ENCODE measurements around the gene MYO6.

MYO6 gene

DNA sequence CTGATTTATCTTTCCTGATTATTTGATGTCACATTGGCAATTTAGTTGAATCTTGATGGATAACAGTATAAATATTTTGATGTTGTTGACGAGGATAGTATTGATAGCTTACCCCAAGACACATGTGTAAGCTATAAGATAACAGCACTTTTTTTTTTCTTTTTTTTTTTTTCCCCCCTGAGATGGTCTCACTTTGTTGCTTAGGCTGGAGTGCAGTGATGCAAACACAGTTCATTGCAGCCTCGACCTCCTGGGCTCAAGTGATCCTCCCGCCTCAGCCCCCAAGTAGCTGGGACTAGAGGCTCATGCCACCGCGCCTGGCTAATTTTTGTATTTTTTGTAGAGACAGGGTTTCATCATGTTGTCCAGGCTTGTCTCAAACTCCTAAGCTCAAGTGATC, 21.8 kb downstream of the MYO6 start:
- DNase-seq: no peak

DNA sequence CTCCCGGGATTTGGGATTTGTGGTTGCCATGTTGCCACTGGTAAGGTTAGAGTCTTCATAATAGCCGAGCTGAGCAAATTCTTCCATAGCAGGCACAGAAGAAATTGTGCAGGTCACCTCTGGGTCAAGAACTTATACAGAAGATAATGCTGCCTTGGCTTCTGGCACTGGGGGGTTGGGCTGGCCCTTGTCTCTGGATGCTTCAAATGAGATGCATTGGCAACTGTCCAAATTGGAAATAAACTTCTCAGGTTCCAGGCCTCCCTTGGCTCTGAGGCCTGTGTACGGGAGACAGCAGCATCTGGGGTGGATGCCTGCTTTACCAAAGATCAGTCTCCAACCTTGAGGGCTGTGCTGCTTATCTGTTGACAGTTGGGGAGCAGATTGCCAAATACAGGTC, 26.2 kb downstream of the MYO6 start:
- no peak for DNase-seq

DNA sequence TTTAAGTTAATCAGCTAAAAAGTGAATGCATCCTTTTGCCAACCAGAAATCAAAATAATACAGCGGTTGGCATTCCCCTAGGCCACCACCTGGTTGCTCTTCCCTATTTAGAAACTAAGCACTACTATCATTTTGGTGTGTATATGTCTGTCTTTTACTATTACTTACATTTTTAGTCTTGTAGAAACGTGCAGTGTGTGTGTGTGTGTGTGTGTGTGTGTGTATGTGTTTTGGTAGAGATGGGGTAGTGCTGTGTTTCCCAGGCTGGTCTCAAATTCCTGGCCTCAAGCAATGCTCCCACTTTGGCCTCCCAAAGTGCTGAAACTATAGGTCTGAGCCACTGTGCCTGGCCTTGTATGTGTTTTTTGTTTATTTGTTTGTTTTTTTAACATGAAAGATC, 27.4 kb downstream of the MYO6 start:
- DNase-seq: no peak

DNA sequence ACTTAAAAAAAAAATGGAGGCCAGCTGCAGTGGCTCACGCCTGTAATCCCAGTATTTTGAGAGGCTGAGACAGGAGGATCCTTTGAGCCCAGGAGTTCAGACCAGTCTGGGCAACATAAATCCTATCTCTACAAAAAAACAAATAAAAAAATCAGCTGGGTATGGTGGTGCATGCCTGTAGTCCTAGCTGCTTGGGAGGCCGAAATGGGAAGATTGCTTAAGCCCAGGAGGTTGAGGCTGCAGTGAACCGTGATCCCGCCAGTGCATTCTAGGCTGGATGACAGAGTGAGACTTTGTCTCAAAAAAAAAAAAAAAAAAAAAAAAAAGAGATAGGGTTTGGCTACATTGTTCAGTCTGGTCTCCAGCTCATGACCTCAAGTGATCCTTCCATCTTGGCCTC, 29.7 kb downstream of the MYO6 start:
- no peak for DNase-seq

DNA sequence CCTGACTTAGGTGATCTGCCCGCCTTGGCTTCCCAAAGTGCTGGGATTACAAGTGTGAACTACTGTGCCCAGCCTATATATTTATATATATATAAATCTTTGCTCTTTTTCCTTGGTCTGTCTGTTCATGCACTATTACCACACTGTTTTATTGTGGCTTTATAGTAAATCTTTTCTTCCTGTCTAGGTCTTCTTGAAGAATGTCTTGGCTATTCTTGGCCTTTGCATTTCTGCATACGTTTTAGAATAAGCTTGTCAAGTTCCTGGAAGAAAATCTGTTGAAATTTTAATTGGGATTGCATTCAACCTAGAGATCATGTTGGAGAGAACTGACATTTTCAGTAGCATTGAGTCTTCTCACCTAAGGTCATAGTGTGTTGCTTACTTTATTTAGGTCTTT, 37.1 kb downstream of the MYO6 start:
- DNase-seq: no peak

DNA sequence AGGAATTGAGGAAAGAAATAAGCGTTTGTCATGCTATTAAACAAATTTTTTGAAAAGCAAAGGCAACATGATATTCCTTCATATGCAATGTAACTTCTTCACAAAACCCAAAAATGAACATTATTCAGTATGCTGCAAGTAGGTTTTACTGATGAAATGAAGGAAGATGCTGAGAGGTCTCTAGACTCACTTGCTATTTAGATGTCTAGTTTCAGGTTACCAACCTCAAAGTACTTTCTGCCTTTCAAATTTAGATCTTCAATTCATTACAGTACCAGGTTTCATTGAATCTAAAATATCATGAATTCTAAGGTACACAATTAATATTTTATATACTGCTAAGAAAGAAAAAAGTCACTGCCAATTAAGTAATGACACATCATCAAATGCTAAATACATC, 39.9 kb downstream of the MYO6 start:
- DNase-seq: no peak

DNA sequence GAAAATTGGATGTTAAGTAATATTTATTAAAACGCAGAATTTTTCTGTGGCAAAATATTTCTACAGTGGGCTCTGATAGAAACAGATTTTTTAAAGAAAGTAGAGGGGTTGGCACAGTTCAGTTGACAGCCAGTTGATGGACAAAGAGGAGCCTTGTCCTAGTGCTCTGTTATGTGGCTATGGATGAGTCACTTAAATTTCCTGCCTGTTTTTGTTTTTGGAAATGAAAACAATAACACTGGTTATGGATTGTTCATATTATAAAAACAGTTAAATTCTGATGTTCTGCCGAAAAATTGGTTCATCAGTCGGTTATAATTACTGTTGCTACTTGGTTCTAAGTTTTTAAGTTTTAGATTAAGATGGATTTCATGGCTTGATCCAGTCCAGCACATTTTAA, 42.8 kb downstream of the MYO6 start:
- DNase-seq: no peak

DNA sequence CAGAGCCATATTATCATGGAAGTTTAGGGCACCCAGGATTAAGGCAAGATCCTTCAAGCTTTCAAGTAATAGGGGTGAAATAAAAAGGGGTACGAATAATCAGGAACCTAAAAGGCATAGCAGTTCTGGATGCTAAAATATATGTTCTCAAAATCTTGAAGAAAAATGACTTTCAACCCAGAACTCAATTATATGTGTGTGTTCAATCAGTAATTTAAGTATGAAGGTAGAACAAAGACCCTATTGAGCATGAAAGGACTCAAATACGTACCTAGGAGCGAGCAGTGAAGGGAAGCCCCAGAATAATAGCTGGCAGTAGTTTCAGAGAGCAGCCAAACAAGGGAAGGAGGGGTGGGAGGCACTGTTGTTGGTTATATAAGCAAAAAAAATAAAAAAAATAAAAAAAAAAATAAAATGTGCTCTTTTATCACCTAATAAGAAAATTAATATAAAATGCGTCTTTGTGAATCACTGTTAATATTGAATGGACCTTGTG, 45.4 kb downstream of the MYO6 start:
- DNase-seq: no peak

DNA sequence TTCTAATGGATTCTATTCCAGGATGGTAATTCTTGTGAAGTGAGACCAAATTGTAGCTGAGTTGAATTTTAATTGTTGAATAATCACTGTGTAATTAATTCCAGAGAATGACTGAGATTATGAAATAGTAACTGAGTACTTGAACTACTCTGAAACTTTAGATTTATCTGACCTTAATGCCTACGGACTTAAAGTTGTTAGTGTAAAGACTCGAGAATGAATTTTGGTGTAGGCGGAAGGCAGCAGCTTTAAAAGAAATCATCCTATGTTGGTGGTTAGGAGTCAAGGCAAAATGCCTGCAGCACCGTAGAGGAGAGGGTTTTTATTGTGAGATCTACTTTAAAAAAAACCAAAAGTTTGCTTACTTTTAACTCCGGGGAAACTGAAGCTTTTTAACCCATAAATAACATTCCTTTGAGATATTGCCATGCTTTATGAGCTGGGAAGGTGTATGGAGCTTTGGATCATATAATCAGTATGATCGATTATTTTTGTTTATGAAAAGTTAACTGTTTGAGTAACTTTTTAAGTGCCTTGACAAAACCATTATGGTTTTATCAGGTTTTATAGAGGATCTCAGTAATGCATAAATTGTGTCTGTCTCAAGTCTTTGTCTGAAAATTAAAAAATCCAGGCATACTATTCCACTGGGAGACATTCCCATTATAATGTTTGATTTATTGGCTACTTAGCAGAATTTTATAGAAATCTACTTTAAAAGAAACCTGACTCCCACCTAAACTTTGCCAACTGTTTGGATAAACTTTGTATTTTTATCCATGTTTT, 46.1 kb downstream of the MYO6 start:
- DNase-seq: no peak

DNA sequence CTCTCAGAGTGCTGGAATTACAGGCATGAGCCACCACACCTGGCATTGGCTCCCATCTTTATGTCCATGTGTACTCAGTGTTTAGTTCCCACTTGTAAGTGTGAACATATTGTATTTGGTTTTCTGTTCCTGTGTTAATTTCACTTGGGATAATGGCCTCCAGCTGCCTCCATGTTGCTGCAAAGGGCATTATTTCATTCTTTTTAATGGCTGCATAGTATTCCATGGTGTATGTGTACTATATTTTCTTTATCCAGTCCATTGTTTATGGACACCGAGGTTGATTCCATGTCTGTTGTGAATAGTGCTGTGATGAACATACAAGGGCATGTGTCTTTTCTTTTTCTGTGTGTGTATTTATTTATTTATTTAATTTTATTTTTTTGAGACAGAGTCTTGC, 47.7 kb downstream of the MYO6 start:
- no peak for DNase-seq

DNA sequence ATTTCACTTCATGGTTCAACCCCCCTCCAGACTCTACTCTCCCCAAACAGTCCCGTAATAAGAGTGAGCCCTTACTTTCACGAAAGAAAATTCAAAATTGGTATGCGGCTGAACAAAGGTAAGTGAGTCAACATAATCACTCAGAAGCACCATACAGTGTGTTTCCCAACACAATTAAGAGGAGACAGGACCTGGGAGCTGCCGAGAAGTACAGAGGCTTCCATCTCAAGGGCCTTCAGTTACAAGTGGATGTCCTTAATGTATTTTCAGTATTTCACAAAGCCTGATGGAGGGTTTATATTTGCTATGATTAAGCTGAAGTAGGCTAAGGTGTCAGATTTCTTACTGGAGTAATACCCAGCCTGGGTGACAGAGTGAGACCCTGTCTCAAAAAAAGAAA, 51.1 kb downstream of the MYO6 start:
- no peak for DNase-seq

DNA sequence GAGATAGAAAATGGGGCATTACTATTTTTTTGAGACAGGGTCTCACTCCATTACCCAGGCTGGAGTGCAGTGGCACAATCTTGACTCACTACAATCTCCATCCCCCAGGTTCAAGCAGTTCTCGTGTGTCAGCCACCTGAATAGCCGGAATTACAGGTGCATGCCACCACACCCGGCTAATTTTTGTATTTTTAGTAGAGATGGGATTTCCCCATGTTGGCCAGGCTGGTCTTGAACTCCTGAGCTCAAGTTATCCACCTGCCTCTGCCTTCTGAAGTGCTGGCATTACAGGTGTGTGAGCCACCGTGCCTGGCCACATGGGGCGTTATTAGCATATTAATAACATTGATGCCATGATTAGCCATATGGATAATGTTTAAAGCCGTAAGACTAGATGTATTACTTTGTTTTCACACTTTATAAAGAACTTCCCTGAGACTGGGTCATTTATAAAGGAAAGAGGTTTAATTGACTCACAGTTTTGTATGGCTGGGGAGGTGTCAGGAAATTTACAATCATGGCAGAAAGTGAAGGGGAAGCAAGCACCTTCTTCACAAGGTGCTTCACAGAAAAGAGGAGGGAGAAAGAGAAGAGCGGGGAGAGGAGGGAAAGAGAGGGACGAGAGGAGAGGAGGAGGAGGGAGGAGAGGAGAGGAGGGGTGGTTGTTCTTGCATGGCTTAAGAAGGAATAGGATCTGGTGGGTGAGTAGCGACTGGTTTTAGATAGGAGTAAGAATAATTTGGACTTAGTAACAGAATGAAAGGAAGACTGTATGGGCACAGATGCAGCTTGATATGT, 51.9 kb downstream of the MYO6 start:
- no peak for DNase-seq

DNA sequence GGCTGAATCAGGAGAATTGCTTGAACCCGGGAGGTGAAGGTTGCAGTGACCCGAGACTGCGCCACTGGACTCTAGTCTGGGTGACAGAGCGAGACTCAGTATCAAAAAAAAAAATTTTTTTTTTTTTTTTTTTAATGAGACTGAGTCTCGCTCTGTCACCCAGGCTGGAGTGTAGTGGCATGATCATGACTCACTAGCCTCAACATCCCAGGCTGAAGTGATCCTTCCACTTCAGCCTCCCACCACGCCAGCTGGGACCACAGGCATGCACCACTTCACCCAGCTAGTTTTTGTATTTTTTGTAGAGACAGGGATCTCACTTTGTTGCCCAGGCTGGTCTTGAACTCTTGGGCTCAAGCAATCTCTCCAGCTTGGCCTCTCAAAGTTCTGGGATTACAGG, 53.3 kb downstream of the MYO6 start:
- DNase-seq: peak; percentile 16

DNA sequence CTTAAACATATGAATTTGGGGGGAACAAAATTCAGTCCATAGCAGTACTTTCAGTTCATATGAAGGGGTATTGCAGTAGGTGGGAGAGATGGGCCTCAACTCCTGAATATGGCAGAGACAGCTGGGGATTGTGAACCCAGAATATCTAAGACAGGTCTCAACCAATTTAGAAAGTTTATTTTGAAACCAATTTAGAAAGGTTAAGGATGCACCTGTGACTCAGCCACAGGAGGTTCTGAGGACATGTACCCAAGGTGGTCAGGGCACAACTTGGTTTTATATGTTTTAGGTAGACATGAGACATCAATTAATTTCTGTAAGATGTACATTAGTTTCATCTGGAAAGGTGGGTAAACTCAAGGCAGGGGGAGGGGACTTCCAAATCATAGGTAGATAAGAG, 59.5 kb downstream of the MYO6 start:
- DNase-seq: no peak

DNA sequence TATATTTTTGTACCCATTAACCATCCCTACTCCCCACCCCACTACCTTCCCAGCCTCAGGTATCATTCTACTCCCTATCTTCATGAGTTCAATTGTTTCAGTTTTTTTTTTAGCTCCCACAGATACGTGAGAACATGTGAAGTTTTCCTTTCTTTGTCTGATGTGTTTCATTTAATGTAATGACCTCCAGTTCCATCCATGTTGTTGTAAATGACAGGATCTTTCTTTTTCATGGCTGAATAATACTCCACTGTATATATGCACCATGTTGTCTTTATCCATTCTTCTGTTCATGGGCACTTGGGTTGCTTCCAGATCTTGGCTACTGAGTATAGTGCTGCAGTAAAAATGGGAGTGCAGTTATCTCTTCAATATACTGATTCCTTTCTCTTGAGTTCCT, 63.5 kb downstream of the MYO6 start:
- DNase-seq: no peak

DNA sequence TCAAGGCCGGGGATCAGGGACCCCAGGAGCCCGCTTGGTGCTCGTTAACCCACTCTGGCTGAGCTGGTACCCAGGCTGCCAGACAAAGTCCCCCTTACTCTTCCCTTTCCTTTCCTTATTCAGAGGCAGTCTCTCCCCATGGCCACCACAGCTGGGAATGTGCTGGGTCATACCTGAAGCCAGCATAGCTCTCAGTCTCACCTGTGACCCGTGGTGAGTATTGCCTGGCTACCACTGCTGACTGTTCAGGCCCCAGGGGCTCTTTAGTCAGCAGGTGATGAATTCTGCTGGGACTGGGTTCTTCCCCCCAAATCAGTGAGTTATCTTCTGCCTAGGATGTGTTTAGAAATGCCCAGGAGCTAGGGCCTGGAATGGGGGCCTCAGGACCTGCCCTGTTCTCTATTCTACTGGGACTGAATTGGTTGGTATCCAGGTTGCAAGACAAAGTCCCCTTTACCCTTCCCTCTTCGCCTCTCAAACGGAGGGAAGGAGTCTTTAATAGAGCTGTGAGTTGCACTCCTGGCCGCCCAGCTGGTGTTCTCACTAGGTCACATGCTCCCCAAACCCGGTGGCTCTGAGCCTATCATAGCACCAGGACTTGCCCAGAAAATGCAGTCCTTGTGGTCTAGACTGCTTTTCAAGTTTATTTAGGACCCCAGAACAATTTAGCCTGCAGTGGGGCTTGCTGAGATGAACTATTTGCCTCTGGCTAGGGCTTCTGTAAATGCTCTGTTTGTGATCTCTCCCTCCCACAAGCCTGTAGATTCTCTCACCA, 64.6 kb downstream of the MYO6 start:
- DNase-seq: no peak

DNA sequence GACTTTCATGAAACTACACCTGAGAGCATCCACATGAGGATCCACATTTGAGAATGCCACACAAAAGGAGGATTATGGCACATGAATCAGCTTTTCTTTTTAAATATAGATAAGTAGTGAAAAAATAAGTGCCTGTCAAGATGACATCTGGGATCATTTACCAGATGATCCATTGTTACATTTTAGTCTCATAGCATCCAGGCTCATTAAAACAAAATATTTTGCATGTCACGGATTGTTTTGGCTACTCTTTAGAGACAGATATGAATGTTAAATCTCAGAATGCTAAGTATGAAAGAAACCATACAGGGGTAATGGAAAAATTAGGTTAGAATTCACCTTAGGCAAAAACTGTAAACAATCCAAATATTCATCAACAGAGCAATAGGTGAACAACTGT, 66.7 kb downstream of the MYO6 start:
- DNase-seq: no peak

DNA sequence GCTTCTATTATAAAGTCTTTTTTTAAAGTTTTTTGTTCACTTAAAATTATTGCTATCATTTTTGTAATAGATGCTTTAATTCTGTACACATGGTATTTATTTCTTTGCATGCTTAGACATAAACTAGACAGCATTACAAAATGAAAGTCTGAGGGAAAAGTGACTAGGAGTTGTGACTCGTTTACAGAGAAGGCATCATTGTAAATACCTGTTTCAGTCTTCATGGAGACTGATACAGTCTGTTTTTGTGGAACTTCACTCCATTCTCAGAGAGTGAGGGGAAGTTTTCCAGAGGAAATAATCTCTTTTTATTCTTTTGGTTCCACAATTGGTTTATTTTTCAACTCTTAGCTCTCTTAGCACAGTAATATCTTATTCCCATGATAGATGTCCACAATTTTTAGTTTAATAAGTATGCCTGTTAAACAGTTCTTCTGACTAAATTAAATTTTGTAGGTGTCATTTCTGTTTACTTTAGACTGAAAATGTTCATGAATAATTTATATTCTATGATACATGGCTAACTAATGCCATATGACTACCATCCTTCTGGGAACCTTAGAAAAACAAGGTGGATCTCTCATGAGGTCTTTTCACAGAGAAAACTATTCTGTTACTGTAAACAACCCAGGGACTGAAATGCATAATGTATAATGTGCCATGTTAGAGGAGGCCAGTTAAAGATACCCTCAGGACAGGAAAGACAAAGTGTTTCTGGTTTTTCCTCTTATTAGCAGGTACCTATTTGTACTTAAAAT, 69.2 kb downstream of the MYO6 start:
- DNase-seq: no peak

DNA sequence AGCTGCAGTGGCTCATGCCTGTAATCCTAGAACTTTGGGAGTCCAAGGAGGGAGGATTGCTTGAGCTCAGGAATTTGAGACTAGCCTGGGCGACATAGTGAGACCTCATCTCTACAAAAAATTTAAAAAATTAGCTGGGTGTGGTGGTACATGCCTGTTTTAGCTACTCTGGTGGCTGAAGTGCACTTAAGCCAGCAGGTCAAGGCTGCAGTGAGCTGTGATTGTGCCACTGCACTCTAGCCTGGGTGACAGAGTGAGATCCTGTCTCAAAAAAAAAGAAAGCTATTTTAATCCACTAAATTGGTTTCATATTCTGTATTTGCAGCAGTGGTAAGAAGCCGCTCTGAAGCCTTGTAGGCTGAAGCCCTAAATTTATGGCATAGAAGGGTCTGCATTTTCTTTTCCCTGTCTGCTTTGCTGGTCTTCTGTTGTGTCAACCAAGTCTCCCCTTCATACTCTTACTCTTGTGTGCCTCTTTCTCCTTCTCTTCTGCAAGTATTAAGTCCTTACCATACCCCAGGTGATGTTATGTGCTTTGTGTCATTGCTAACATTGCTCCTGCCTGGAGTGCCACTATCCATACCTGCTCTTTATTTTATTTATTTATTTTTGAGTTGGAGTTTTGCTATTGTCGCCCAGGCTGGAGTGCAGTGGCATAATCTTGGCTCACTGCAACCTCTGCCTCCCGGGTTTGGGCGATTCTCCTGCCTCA, 70.9 kb downstream of the MYO6 start:
- no peak for DNase-seq

DNA sequence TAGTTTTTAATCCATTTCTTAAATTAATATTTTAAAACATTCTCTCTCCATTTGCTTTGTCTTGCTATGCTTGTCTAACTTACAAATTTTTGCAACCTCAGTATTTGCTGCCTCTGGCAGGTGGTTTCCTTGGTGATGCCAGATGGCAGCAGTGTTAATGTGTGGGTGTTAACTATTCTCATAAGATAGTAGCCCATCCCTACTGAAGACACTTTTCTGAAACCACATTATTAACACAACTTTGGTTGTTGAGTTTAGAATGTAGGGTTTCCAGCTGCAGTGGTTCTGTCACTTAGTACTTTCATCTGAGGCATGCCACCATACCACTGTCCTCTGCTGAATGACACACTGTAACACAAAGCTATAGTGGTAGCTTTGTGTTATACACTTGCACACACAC, 75.1 kb downstream of the MYO6 start:
- DNase-seq: no peak

DNA sequence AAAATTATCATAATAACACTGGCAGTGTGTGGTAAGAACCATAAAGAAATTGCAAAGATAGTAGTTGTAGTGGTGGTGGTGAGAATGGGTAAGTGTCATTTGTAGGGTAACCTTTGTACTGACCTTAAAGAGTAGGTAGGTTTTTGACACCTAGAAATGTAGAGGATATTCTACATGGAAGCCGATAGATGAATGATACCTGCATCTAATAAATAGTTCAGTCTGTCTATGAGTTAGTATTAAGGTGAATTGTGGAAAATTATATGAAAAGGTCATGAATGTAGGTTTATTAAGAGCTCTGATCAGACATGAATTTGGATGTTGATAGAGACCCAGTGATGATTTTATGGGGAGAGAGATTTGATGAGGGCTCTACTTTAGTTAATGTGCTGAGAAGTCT, 78.1 kb downstream of the MYO6 start:
- no peak for DNase-seq
